A549 (cell line): ENCODE results near the gene ATP10A. TPM values are rescaled to one million over a fixed set of nuclear protein-coding genes. Genes with fewer than 3 reads are reported as not detected.

Experiments used
- ATAC-seq, 2 experiments: fragments of 200-7000 bp in 1 of 2; fragments of >200 bp in 1 of 2; cut with Nextera tagmentation in 1 of 2; cut with Tn5 transposase in 1 of 2; 3 replicates each; pipeline versions ENCODE4 v1.8.0 to v1.9.1; 2018 to 2020; ENCODE audit warnings: mild to moderate bottlenecking in 1 of 2, moderate library complexity in 1 of 2
- CTCF ChIA-PET: fragments of 300-600 bp; sonication (Branson Sonifier 250); formaldehyde crosslinking; extraction: SDS; loops from one replicate; lab custom pipeline; 2021; ENCODE audit warnings: antibody characterized with exemption, inconsistent platforms; lab: Yijun Ruan, JAX
- POLR2A ChIA-PET: fragments of 350-600 bp; formaldehyde crosslinking; extraction: SDS; loops from one replicate; lab custom pipeline; 2021; ENCODE audit warnings: antibody characterized with exemption, inconsistent platforms; lab: Yijun Ruan, JAX
- DNase-seq, 2 experiments: peaks; one replicate each; pipeline versions ENCODE4 v3.0.0 to v3.0.0-alpha.2; 2011 to 2016; ENCODE audit warnings: low read depth in 1 of 2, low spot score in 1 of 2
- FAIRE-seq: peaks from 2 replicates; lab custom pipeline; 2011; peaks lifted over from hg19 to GRCh38; lab: Jason Lieb, UNC
- H3K27ac ChIP-seq, 2 experiments: fragments of >200 bp; sonication (Bioruptor Twin); formaldehyde crosslinking; 3 replicates each; pipeline ENCODE4 v1.5.1; 2016 to 2017
- H3K4me1 ChIP-seq: fragments of >200 bp; sonication (Bioruptor Twin); formaldehyde crosslinking; 3 replicates; pipeline ENCODE4 v1.6.1; 2016
- H3K4me2 ChIP-seq: fragments of >200 bp; sonication (Bioruptor Twin); formaldehyde crosslinking; 3 replicates; pipeline ENCODE4 v1.6.1; 2016
- H3K4me3 ChIP-seq: fragments of >200 bp; sonication (Bioruptor Twin); formaldehyde crosslinking; 3 replicates; pipeline ENCODE4 v1.5.1; 2016
- H3K9me3 ChIP-seq: fragments of >200 bp; sonication (Bioruptor Twin); formaldehyde crosslinking; 3 replicates; pipeline ENCODE4 v1.6.1; 2016
- BCL3 ChIP-seq: fragments of >200 bp; sonication (Bioruptor Twin); formaldehyde crosslinking; IDR thresholded peaks from 3 replicates; pipeline ENCODE4 v1.6.1; 2016
- E2F6 ChIP-seq: IDR thresholded peaks from 2 replicates; pipeline ENCODE4 v1.6.1; 2012; ENCODE audit warnings: low read depth, borderline replicate concordance
- ELK1 ChIP-seq: fragments of 150-350 bp; IDR thresholded peaks from 2 replicates; pipeline ENCODE4 v1.6.1; 2014; ENCODE audit warnings: low read depth, mild to moderate bottlenecking, low read length
- FOSL2 ChIP-seq, 2 experiments: fragments of 450-650 bp in 1 of 2; fragments of >200 bp in 1 of 2; sonication (Bioruptor Twin) in 1 of 2; formaldehyde crosslinking; IDR thresholded peaks; 2 replicates each; pipeline versions ENCODE4 v1.5.0 to v1.6.1; 2016 to 2020; ENCODE audit warnings: mild to moderate bottlenecking in 1 of 2, moderate library complexity in 1 of 2
- HEYL ChIP-seq: fragments of 250-450 bp; sonication (Bioruptor Pico); IDR thresholded peaks from 2 replicates; pipeline ENCODE4 v1.8.0; 2021; ENCODE audit warnings: mild to moderate bottlenecking, moderate library complexity
- HOXA7 ChIP-seq: fragments of 250-450 bp; sonication (Bioruptor Pico); IDR thresholded peaks from 2 replicates; pipeline ENCODE4 v1.5.0; 2020; ENCODE audit warnings: mild to moderate bottlenecking, moderate library complexity
- HOXB13 ChIP-seq: fragments of 250-450 bp; sonication (Bioruptor Pico); IDR thresholded peaks from 2 replicates; pipeline ENCODE4 v1.5.0; 2020; ENCODE audit warnings: low read depth, mild to moderate bottlenecking, moderate library complexity
- HOXB5 ChIP-seq: fragments of 250-450 bp; sonication (Bioruptor Pico); IDR thresholded peaks from 2 replicates; pipeline ENCODE4 v1.5.0; 2020; ENCODE audit warnings: mild to moderate bottlenecking, moderate library complexity
- KDM1A ChIP-seq: fragments of 200-600 bp; sonication (generic); IDR thresholded peaks from 2 replicates; pipeline ENCODE4 v1.6.1; 2016; ENCODE audit warnings: low read depth, mild to moderate bottlenecking
- MAX ChIP-seq: IDR thresholded peaks from 2 replicates; pipeline ENCODE4 v1.6.1; 2012
- MAZ ChIP-seq: fragments of 150-350 bp; IDR thresholded peaks from 2 replicates; pipeline ENCODE4 v1.6.1; 2014; ENCODE audit warnings: antibody characterized with exemption, low read depth, low read length, borderline replicate concordance
- PBX3 ChIP-seq: IDR thresholded peaks from 2 replicates; pipeline ENCODE4 v1.6.1; 2012
- PHF8 ChIP-seq: fragments of 200-600 bp; sonication (generic); IDR thresholded peaks from 2 replicates; pipeline ENCODE4 v1.6.1; 2016; ENCODE audit warnings: low read depth, mild to moderate bottlenecking, antibody characterized with exemption, moderate library complexity, borderline replicate concordance
- POLR2AphosphoS2 ChIP-seq: conservative IDR thresholded peaks from 2 replicates; pipeline ENCODE4 v1.6.1; 2012; ENCODE audit warnings: low read length, improper control_type of control experiment, inconsistent platforms
- RARB ChIP-seq: fragments of 250-450 bp; sonication (Bioruptor Pico); IDR thresholded peaks from 2 replicates; pipeline ENCODE4 v1.8.0; 2021; ENCODE audit warnings: mild to moderate bottlenecking, moderate library complexity
- RCOR1 ChIP-seq: fragments of 150-350 bp; IDR thresholded peaks from 2 replicates; pipeline ENCODE4 v1.6.1; 2014; ENCODE audit warnings: antibody characterized with exemption, low read length, low read depth
- RNF2 ChIP-seq: fragments of 200-600 bp; sonication (generic); IDR thresholded peaks from 2 replicates; pipeline ENCODE4 v1.6.1; 2016; ENCODE audit warnings: low read depth, mild to moderate bottlenecking, antibody characterized with exemption, moderate library complexity, borderline replicate concordance
- USF2 ChIP-seq: fragments of 450-650 bp; IDR thresholded peaks from 2 replicates; pipeline ENCODE4 v1.6.1; 2014; ENCODE audit warnings: antibody characterized with exemption
- ZSCAN20 ChIP-seq: fragments of 250-450 bp; sonication (Bioruptor Pico); IDR thresholded peaks from 2 replicates; pipeline ENCODE4 v1.8.0; 2022; ENCODE audit warnings: mild to moderate bottlenecking, moderate library complexity
- WGBS: methylation state at CpG from one replicate; pipeline ENCODE4 v1.1.6; 2017; ENCODE audit errors: missing lambda C conversion rate; 5-methylcytosine and 5-hydroxymethylcytosine counted together
- polyA plus RNA-seq, 4 experiments: library from polyadenylated mRNA; depleted of rRNA in 3 of 4; stranded (reverse); fragments of >200 nt; fragmentation: RNase III in 1 of 4; extraction: RNeasy Plus Mini Kit Qiagen cat#74134 plus additional on column Dnase treatment in 1 of 4; gene quantifications; 2 replicates in 3 of 4; 3 replicates in 1 of 4; pipeline ENCODE4 v1.2.3, GENCODE V29; 2011 to 2017

The ATP10A gene
- polyA plus RNA-seq, 2 of the 4 experiments (the other 2 are of a cell fraction), result 5.9 to 7.6 TPM

GRCh38 chr15:25866251-25866650, 3.1 kb upstream of the ATP10A start:
- ChIA-PET POLR2A (no interaction called here), CTCF (interaction anchor here (1.1 kb wide), 1 partner anchor 15 kb away, joined by 3 read pairs; no protein-coding TSS in a partner anchor)
- WGBS, result 99% methylated on average over 8 of the region's 8 CpGs
- H3K9me3 ChIP-seq, result no peaks in the 10 kb centered on the region
- peaks cover 13% of the 10 kb centered on the region; the same call in 2 of the 3 replicates for H3K4me1 ChIP-seq
- DNase-seq, result no peak
- TF ChIP-seq ELK1 (no peak), HOXA7 (CRISPR knock-in tag) (no peak), HOXB13 (CRISPR knock-in tag) (no peak), RNF2 (no peak), KDM1A (no peak), BCL3 (no peak), MAX (no peak), RARB (CRISPR knock-in tag) (no peak)
- no peak for ATAC-seq
- no peak for FAIRE-seq
- H3K27ac ChIP-seq, result no peak overlapping the region
- H3K4me3 ChIP-seq, result no peak overlapping the region
- no peak overlapping the region for H3K4me2 ChIP-seq

DNA sequence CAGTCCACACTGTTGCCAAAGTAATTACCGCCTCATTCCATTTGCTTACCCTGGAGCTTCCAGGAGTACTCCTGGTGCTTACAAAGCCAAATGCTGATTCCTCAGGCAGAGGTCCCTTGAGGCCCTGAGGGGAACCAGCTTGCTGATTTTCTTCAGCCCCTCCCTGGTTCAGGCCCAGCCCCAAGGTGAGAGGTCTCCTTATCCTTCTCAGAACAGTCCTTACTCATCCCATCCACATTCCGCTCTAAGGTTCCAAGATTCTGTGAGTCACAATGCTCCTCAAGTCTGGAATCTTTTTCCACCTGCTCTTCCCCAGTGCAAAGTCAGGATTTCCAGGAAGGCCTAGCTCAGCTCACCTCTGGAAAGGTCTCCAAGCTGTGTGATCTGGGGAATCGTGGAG, 1.8 kb upstream of the ATP10A start:
- Histone ChIP-seq H3K27ac (peak overlapping the region in 1 of 2 experiments; percentile 96; a peak in 3 of 6 replicates), H3K9me3 (no peaks in the 10 kb centered on the region), H3K4me2 (no peak overlapping the region), H3K4me3 (no peak overlapping the region), H3K4me1 (peaks cover 26% of the 10 kb centered on the region)
- POLR2A ChIA-PET, result no interaction called here
- CTCF ChIA-PET, result interaction anchor here (0.8 kb wide), 1 partner anchor 69 kb away, joined by 3 read pairs; no protein-coding TSS in a partner anchor
- 82% methylated on average over 2 of the region's 3 CpGs for WGBS
- FAIRE-seq (no peak), ATAC-seq (no peak), DNase-seq (no peak)
- no peak for TF ChIP-seq HEYL (CRISPR knock-in tag)
- no peak for TF ChIP-seq POLR2AphosphoS2
- no peak for TF ChIP-seq RCOR1
- no peak for TF ChIP-seq USF2
- no peak for TF ChIP-seq PHF8
- no peak for TF ChIP-seq ZSCAN20 (CRISPR knock-in tag)
- no peak for TF ChIP-seq MAZ
- TF ChIP-seq HOXB5 (CRISPR knock-in tag), result no peak
- TF ChIP-seq MAX, result no peak
- TF ChIP-seq PBX3, result no peak
- no peak for TF ChIP-seq E2F6
- no peak for TF ChIP-seq FOSL2 (IDR thresholded peaks at IDR 0.05)
- TF ChIP-seq FOSL2 (CRISPR knock-in tag; IDR thresholded peaks at IDR 0.05), result no peak
